HL-60 (cell line): ENCODE measurements around the gene KSR2.
A peak's percentile ranks its signal among the peaks of the same experiment; 100 is the strongest.

Source experiments
- DNase-seq, 2 experiments: peaks; one replicate each; pipeline ENCODE4 v3.0.0-alpha.2; 2010 to 2020; ENCODE audit warnings: low read depth in 1 of 2, low spot score in 1 of 2
- H3K27ac ChIP-seq: fragments of 250-450 bp; sonication (Bioruptor Pico); replicated peaks from 2 replicates; pipeline ENCODE4 v1.5.1; 2020; ENCODE audit warnings: mild to moderate bottlenecking, moderate library complexity
- H3K27me3 ChIP-seq: fragments of 250-450 bp; sonication (Bioruptor Pico); 2 replicates; pipeline ENCODE4 v1.5.1; 2021; ENCODE audit warnings: mild to moderate bottlenecking, moderate library complexity; ENCODE audit not compliant: insufficient read depth, poor library complexity, severe bottlenecking
- H3K4me3 ChIP-seq: replicated peaks from 2 replicates; pipeline ENCODE4 v1.5.1; 2011; ENCODE audit warnings: mild to moderate bottlenecking, control low read depth, low read length; ENCODE audit not compliant: insufficient read depth
- GABPA ChIP-seq: IDR thresholded peaks from 2 replicates; pipeline ENCODE4 v1.6.1; 2012; ENCODE audit warnings: low read depth
- POLR2AphosphoS5 ChIP-seq: IDR thresholded peaks from 2 replicates; pipeline ENCODE4 v1.6.1; 2012; ENCODE audit warnings: low read depth
- SPI1 ChIP-seq: IDR thresholded peaks from 2 replicates; pipeline ENCODE4 v1.6.1; 2012; ENCODE audit warnings: low read depth, mild to moderate bottlenecking, borderline replicate concordance
- TF ChIP-seq, protein P1 (sequence below): IDR thresholded peaks from 2 replicates; pipeline ENCODE4 v1.6.1; 2012; ENCODE audit warnings: low read depth; ENCODE audit not compliant: insufficient replicate concordance
- TF ChIP-seq, protein P2 (sequence below): IDR thresholded peaks from one replicate; pipeline ENCODE4 v1.5.1; 2011; ENCODE audit warnings: low read length, control low read depth, inconsistent platforms; ENCODE audit not compliant: insufficient read depth

KSR2 gene

DNA sequence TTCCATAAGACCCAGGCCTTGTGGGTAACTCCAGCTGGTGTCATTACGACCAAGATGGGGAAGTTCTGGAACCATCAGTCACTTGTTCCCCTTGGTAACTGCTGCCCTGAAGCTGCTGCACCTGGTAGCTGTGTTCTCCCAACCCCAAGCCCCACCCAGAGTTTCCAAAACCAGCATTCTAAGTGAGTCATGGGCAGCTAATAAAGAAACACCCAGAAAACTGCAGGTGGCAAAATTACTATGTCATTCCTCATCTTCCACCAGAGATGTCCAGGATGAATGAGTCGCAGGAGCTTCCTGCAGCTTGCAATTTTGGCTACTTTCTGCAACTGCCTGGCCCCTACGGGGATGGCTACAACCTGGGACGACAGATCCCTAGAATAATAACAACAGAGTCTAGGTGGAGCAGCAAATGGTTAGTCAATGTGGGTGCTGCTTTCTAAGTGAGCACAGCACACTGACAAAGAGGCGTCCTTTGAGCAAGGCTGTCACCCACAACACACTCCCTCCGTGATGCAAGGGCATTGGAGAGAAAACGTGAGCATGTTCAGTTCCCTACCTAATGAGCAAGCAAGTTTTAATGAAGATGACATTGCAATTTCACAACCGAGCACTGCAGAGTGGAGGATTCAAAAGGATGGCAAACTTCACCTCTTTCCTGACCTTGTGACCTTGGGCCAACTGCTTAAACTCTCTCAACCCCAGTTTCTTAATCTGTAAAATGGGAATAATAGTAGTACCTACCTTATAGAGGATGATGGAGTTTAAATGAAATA, 306.0 kb downstream of the KSR2 start:
- TF ChIP-seq, protein P1, sequence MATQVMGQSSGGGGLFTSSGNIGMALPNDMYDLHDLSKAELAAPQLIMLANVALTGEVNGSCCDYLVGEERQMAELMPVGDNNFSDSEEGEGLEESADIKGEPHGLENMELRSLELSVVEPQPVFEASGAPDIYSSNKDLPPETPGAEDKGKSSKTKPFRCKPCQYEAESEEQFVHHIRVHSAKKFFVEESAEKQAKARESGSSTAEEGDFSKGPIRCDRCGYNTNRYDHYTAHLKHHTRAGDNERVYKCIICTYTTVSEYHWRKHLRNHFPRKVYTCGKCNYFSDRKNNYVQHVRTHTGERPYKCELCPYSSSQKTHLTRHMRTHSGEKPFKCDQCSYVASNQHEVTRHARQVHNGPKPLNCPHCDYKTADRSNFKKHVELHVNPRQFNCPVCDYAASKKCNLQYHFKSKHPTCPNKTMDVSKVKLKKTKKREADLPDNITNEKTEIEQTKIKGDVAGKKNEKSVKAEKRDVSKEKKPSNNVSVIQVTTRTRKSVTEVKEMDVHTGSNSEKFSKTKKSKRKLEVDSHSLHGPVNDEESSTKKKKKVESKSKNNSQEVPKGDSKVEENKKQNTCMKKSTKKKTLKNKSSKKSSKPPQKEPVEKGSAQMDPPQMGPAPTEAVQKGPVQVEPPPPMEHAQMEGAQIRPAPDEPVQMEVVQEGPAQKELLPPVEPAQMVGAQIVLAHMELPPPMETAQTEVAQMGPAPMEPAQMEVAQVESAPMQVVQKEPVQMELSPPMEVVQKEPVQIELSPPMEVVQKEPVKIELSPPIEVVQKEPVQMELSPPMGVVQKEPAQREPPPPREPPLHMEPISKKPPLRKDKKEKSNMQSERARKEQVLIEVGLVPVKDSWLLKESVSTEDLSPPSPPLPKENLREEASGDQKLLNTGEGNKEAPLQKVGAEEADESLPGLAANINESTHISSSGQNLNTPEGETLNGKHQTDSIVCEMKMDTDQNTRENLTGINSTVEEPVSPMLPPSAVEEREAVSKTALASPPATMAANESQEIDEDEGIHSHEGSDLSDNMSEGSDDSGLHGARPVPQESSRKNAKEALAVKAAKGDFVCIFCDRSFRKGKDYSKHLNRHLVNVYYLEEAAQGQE: no peak
- TF ChIP-seq GABPA: no peak
- TF ChIP-seq POLR2AphosphoS5: no peak
- TF ChIP-seq, protein P2, sequence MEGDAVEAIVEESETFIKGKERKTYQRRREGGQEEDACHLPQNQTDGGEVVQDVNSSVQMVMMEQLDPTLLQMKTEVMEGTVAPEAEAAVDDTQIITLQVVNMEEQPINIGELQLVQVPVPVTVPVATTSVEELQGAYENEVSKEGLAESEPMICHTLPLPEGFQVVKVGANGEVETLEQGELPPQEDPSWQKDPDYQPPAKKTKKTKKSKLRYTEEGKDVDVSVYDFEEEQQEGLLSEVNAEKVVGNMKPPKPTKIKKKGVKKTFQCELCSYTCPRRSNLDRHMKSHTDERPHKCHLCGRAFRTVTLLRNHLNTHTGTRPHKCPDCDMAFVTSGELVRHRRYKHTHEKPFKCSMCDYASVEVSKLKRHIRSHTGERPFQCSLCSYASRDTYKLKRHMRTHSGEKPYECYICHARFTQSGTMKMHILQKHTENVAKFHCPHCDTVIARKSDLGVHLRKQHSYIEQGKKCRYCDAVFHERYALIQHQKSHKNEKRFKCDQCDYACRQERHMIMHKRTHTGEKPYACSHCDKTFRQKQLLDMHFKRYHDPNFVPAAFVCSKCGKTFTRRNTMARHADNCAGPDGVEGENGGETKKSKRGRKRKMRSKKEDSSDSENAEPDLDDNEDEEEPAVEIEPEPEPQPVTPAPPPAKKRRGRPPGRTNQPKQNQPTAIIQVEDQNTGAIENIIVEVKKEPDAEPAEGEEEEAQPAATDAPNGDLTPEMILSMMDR: no peak
- TF ChIP-seq SPI1: no peak
- no peak overlapping the region for H3K27ac ChIP-seq
- no peak overlapping the region for H3K4me3 ChIP-seq
- H3K27me3 ChIP-seq: no peaks in the 10 kb centered on the region
- DNase-seq: peak in 1 of 2 experiments; percentile 18

GRCh38 chr12:117662220-117662619, 306.6 kb downstream of the KSR2 start:
- Histone ChIP-seq H3K27ac (no peak overlapping the region), H3K4me3 (no peak overlapping the region), H3K27me3 (no peaks in the 10 kb centered on the region)
- no peak for DNase-seq
- TF ChIP-seq SPI1 (no peak), GABPA (no peak), POLR2AphosphoS5 (no peak)
- TF ChIP-seq, protein P1: no peak
- TF ChIP-seq, protein P2: no peak

DNA sequence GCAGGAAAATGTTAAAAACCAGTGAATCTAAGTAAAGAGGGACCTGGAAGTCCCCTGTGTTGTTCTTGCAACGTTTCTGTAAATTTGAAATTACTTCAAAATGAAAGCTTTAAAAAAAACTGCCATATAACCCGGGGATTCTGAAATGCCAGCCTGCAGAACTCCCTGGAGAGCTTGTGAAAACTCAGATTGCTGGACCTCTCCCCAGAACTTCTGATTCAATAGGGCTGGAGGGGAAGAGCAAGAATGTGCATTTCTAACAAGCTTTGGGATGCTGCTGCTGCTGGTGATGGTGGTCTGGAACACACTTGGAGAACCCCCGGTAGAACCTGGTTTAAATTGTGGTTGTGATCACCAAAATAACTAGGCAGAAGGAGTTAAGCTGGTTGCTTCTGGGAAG, 307.3 kb downstream of the KSR2 start:
- Histone ChIP-seq H3K27me3 (no peaks in the 10 kb centered on the region), H3K4me3 (no peak overlapping the region), H3K27ac (no peak overlapping the region)
- no peak for DNase-seq
- TF ChIP-seq GABPA (no peak), SPI1 (no peak), POLR2AphosphoS5 (no peak)
- TF ChIP-seq, protein P1: no peak
- TF ChIP-seq, protein P2: no peak
